ENCODE measurements around the gene GALNT12.

GALNT12 gene

GRCh38 chr9:98864281-98865174, 57.1 kb downstream of the GALNT12 start:
- TF ChIP-seq CTCF (IDR thresholded peaks at IDR 0.05; ENCODE audit: insufficient read depth, low read depth, low read length, missing control alignments) = no peak
- no peak overlapping the region for H3K4me3 ChIP-seq (ENCODE audit: low read depth, low read length)
- no peak for DNase-seq (ENCODE audit: low read depth)

GRCh38 chr9:98865284-98865875, 57.9 kb downstream of the GALNT12 start:
- H3K4me3 ChIP-seq (ENCODE audit: low read depth, low read length) = no peak overlapping the region
- DNase-seq (ENCODE audit: low read depth) = no peak
- no peak for TF ChIP-seq CTCF (IDR thresholded peaks at IDR 0.05; ENCODE audit: insufficient read depth, low read depth, low read length, missing control alignments)

- no peak for DNase-seq (ENCODE audit: low read depth)
- no peak for TF ChIP-seq CTCF (IDR thresholded peaks at IDR 0.05; ENCODE audit: insufficient read depth, low read depth, low read length, missing control alignments)
These were observed 59.1 kb downstream of the GALNT12 start for GRCh38 chr9:98866435-98867102.

GRCh38 chr9:98867103-98867428, 59.6 kb downstream of the GALNT12 start:
- no peak for DNase-seq (ENCODE audit: low read depth)
- no peak for TF ChIP-seq CTCF (IDR thresholded peaks at IDR 0.05; ENCODE audit: insufficient read depth, low read depth, low read length, missing control alignments)
- H3K4me3 ChIP-seq (ENCODE audit: low read depth, low read length) = no peak overlapping the region

More at GRCh38 chr9:98866435-98867102, 59.1 kb downstream of the GALNT12 start:
- no peak overlapping the region for H3K4me3 ChIP-seq (ENCODE audit: low read depth, low read length)

GRCh38 chr9:98867429-98868168, 60.1 kb downstream of the GALNT12 start:
- DNase-seq (ENCODE audit: low read depth) = no peak
- TF ChIP-seq CTCF (IDR thresholded peaks at IDR 0.05; ENCODE audit: insufficient read depth, low read depth, low read length, missing control alignments) = no peak
- H3K4me3 ChIP-seq (ENCODE audit: low read depth, low read length) = no peak overlapping the region

- H3K4me3 ChIP-seq (ENCODE audit: low read depth, low read length) = no peak overlapping the region
- DNase-seq (ENCODE audit: low read depth) = no peak
- TF ChIP-seq CTCF (IDR thresholded peaks at IDR 0.05; ENCODE audit: insufficient read depth, low read depth, low read length, missing control alignments) = no peak
These were observed 61.7 kb downstream of the GALNT12 start for GRCh38 chr9:98869078-98869745.

All from GM12865 (cell line).